HG03175 (cell line): ENCODE measurements around the gene KAZN.

Experiments
- ATAC-seq: cut with Tn5 transposase; IDR thresholded peaks from one replicate; pipeline ENCODE4 v1.9.1; 2021; ENCODE audit warnings: mild to moderate bottlenecking, moderate library complexity; ENCODE audit not compliant: unreplicated experiment

The KAZN gene

DNA sequence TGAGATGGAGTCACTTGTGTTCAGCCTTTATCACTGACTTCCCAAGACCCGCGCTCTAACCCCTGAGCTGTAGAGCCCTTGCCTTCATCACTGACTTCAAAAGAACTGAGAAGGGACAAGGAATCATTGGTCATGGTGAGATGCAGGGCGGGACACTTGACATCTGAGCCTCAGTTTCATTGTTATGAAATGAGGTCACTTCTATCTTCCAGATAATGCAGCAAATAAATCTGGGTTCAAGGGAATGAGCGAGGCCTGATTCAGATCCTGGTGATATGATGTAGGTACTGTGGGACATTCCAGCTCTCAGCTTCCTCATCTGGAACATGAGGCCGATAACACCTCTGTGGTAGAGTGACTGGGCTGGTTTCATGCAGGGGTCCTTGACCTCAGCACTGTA, 13.8 kb downstream of the KAZN start:
- ATAC-seq, result no peak

DNA sequence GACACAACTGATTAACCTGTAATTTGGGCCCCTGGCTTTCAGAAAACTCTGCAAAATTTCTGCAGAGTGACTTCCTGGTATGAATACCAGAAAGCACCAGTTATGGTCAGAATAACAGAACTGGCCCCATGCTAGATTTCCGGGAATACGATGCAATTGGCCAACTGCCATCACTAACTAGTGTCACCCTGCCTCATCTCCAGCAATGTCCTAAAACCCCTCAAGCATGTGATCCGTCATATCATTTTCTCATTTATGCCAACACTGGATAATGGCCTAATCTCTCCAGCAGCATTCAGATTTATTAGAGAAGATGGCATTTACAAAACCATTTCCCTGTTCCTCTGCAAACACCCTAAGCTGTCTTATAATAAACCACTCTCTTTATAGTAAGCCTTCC, 15.4 kb downstream of the KAZN start:
- ATAC-seq, result no peak

DNA sequence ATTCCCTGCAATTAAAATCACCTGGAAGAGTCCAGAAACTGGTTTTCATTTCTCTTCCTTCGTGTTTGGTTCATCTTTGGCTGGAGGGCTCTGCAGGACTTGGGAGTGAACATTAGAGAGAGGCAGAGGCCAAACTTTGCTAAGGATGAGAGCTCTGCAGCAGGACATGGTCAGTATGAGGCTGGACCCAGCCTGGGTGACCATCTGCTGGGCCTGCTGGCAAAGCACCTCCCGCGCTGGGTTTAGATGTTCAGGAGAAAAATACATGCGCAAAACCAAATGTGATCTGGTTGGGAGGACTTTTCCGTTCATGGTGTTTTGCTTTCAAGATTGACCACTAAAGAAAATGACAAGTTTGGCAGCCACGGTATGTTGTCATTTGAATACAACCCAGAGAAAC, 15.9 kb downstream of the KAZN start:
- ATAC-seq, result no peak

DNA sequence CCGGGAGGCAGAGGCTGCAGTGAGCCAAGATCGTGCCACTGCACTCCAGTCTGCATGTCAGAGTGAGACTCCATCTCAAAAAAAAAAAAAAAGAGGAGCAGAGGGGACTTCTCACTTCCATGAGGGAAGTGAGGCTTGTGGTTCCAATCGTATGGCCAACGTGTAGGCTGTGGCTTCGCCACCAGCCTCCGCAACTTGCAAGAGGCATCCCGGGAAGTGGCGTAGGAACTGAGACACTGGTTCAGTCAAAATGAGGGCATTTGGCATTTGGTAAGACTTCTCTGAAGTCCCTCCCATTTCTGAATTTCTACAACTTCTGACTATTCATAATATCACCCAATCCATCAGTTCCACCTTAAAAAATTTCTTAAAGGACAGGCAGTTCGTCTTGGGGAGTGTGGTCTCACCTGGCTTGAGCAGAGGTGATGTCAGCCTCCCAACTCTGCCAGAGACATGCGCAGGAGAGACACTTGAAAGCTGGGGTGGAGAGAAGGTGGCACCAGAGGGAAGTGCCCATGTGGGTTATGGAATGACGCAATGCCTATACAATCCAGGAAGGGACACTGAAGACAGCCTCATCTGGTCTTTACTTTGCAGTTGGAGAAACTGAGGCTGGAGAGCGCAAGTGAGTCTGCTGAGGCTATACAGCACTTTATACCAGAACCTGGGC, 17.2 kb downstream of the KAZN start:
- ATAC-seq, result no peak

DNA sequence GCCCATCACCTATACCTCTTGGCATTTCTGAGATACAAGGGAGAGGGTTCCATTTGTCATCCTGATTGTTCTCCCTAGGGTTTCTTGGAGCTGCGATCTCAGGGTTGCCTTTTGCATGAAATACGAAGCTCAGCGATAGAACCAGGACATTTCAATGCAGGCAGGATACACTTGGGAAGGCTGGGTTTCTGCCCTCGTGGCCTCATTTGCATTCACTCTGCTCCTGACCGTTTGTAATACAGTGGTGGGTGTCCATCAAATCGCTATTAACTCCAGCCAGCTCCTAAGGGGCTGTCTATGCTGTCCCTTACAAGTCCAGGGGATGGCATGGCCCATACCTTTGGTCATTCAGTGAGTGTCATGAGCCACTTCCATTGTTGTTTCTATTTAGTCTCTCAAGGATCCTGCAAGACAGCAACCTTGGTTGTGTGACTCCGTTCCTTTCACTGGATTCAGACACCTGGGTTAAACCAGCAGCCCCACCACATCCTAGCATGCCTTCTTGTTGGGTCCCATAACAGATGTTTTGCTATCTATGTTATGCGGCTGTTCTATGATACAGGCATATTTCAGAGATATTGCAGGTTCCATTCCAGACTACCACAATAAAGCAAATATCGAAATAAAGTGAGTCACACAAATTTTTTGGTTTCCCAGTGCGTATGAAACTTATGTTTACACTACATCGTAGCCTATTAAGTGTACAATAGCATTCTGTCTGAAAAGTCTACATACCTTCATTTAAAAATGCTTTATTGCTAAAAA, 18.3 kb downstream of the KAZN start:
- ATAC-seq, result no peak

DNA sequence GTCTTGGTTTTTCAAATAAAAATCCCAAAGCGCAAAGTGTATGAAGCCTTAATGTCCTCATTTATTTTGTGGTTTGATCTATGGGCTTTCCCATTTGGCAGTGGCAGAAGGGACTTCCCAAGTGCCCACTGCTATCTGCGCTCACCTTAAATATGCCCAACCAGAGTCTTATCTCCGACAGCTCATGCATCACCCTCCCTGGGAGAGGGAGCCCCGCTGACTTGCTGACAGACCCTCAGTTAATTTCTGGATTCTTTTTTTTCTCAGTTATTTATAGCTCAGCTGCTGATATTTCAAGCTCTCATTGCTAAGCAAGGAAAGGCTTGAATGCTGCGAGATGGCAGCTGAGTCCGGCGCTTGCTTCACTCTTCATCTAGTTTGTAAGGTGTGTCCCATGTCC, 19.3 kb downstream of the KAZN start:
- no peak for ATAC-seq

DNA sequence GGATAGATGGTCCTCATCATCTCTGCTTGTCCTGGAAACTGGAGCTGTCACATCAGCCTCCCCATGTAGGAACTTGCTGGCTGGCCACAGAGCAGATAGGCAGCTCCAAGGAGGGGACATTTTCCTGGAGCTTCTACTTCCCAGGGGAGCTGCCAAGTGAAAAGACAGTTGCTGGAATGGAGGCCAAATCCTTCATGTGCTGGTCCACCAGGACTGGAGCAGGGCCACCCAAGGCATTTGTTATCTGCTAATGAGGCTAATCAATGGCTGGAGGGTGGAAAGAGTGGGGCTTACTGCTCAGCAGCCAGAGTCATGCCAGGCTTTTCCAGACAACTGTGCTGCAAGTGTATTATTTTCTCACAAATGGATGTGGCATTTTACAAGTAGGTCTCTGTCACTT, 22.5 kb downstream of the KAZN start:
- no peak for ATAC-seq

DNA sequence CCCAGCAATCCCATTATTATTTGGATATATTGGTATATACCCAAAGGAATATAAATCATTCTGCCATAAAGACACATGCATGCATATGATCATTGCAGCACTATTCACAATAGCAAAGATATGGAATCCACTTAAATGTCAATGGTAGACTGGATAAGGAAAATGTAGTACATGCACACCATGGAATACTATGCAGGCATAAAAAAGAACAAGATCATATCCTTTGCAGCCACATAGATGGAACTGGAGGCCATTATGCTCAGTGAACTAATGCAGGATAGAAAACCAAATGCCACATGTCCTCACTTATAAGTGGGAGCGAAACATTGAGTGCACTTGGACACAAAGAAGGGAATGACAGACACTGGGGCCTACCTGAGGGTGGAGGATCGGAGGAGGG, 24.6 kb downstream of the KAZN start:
- no peak for ATAC-seq

DNA sequence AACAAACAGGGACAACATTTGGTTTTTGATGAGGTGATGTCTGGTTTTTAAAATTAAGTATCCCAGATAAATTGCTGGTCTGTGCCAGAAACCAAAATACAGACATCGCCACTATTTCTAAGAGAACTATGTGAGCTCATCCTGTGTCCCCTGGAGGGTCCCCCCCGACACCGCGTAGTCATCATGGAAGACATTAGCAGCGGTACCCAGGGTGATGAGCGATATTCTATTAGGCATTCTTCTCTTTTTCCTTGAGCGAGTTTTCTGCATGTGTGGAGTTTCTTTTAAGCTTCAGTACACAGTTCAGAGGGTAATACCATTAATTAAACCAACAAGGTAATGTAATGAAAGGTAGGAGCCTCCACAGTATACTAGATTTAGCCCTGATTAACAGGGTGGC, 26.5 kb downstream of the KAZN start:
- ATAC-seq, result no peak

DNA sequence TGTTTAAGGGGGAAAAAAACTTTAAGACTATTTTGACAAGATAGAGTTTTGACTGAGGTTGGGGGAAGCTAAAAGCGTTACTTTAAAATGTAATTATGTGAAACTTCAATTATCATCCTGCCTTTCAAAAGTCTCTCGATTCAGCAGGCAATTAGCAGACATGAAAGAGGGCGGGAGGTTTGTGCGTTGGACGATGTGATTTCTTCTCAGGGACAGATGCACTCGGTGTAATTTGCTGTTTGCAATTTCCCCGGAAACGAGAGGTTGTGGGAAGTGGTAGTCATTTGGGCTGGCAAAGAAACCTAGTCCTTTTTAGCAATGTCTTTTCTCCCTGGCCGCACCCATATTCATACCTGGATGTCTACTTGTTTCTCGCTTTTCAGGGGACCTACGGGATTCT, 27.1 kb downstream of the KAZN start:
- no peak for ATAC-seq

DNA sequence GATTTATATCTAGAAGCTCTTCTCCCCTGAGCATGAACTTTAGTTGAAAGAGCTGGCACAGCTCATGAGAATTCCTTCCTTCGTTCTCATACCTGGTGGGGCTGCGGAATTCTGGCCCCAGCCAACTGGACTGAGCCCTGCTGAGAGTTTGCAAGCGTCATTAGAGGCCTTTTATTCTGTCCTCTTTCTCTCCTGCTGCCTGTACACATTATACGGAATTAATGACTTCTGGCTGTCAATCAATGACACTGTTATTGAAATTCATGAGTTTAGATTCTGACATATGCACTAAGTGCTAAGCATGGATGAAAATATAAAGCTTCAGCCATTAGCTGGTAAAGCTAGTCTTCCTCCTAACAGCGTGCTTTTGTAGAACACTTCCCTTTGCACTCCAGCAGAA, 27.5 kb downstream of the KAZN start:
- no peak for ATAC-seq

DNA sequence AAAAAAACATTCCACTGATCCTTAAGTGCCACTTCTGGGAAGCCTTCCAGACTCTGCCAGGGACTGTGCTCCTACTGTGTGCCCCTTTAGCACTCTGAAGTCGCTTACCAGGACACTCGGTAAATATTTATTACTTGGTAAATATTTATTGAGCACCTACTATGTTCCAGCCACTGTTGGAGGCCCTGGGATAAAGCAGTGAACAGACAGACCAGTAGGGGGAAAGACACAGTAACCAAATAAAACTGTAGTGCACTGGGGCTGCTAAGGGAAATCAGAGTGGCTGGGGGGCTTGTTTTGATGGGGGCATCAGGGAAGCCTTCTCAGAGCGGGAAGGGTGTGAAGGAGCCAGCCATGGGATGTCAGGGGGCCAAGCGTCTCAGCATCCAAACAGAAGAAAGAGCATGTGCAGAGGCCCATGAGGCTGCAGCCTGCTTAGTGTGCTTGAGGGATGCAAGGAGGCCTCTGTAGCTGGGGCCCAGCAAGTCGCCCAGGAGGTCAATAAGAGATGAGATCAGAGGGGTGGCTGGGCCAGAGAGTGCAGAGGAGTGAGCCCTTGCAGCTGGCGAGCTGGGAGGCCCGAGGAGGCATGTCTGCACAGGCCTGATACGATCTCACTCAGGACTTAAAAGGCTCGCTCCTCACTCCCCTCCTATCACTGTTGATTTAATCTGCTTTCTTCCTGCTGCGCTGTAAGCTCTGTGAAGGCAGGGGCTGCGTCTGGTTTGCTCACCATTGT, 28.6 kb downstream of the KAZN start:
- no peak for ATAC-seq

DNA sequence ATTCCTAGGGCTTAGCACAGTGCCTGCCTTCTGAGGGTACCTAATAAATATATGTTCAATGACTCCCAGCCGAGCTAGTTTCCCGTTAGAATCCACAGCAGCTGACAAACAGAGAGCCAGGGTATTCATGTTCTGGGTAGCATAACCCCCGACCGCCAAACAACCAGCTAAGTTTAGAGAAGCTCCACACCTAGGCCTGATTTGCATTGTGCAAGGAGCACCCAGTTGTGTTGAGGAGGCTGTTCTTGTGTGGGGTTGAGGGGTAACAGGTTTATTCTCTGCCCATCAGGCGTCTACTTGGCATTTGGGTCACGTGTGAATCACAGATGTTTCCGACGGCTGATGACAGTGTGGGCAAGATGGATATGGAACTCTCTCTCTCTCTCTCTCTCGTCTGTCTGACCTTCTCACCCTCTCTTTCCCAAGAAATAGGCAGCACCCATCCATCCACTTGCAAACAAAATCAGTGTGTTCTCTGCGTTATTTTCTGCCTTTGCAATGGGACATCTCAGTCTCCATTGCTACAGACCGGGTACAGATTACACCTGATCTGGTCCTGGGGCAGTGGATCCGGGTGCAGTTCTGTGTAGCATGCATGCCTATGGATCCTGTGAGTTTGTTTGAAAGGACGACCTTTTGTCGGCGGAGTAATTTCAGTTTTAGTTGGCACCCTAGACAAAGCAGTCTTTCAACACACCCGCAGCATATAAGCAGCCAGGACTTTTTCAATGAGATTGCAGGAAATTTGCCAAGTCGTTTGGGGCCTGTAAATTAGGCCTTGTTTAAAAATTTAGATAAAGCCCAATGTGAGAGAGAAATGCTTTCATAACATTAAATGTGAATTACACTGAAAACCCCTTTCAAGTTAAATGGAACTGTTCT, 29.4 kb downstream of the KAZN start:
- no peak for ATAC-seq

DNA sequence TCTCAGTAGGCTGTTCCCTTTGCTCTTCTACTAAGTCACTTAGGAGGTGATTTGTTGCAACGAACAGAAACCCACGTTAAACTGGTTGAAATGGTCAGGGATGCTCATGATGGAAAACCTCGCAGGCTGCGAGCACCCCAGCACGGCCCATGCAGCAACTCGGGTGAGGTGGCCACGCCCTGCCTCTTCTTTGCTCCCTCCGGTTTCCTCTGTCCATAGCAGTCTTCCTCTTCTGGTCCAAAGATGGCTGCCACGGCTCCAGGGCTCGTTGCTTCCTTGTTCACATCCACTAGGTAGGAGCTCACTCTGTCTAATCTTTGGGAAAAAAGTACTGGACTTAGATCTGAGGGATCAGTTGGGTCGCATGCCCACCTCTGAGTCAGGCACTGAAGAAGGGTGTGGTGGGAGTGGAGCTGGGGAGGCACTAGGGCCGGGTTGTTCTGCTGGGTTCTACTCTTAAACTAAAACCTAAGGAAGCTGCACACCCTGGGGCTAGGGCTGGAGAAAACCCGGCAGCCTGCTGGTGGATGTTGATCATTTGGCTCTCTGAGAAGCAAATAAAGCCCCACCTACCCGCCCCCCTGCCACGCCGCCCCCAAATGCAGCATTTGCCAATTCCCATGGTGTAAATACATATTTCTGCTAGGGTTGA, 31.0 kb downstream of the KAZN start:
- no peak for ATAC-seq

DNA sequence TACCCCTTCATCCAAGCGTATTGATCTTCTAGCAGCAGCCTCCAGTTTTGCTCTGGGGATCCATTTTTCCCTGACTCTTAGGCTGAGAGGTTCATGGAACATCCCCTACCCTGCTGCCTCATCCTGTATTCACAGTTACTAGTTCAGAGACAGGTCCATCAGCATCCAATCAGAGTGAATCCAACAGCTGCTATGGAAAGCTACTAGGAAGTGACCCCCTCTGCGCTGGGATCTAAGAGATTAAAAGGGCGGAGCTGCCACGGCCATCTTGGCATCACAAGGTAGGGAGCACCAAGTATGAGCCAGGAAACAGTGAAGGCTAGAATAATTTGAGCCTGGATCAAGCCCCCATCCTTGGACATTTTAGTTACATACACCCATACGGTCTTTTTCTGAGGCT, 32.5 kb downstream of the KAZN start:
- ATAC-seq, result no peak

DNA sequence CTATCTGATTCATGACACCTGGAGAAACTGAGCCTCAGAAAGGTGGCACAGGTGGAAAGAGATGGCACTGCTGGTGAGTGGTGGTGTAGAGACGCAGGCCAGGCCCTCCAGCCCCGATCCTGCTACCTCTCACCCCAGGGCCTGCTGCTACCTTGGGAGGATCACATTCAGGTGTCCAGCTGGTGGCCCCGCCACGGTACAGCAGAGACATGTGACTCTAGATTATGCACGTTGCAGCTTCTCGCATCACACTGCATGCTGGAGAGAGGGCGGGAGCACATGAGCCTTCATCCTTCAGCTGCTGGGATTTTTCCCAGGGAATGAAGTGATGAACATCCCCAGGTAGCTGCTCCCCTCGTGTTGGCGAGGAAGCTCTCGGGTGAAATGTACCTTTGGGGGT, 32.9 kb downstream of the KAZN start:
- ATAC-seq, result no peak

DNA sequence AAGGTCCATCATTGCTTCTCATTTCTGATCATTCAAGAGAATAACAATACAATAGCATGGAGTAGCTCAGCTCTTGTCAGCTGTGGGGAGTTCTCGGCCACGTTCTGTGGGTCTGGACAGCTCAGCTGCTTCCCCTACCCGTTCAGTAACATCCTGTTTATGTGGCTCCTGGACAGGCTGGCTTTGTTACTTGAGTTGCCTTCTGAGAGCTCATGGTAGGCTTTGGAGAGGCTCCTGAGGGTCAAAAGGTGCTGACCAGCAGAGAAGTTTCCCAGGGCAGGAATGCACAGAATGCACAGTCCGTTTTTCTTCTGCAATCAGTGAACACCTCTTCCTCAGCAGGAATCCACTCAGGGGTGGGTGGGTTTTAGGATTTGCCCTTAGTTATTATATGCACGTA, 36.0 kb downstream of the KAZN start:
- no peak for ATAC-seq

DNA sequence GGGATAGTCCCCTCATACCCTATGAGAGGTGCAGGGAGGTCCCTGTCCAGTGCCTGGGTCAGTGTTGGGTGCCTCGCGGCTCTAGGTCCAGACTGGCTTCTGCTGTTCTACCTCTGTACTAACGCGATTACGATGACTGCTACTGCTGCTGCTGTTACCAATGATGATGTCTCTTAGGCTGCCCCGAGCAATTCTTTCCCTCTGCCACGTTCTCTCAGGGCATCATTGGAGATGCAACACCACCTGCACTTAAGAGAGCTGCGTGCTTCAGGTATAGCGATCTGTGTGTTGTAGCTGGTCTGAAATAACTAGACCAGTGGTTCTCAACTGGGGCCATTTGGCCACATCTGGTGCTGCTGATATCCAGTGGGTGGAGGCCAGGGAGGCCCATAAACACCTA, 36.9 kb downstream of the KAZN start:
- ATAC-seq, result no peak

DNA sequence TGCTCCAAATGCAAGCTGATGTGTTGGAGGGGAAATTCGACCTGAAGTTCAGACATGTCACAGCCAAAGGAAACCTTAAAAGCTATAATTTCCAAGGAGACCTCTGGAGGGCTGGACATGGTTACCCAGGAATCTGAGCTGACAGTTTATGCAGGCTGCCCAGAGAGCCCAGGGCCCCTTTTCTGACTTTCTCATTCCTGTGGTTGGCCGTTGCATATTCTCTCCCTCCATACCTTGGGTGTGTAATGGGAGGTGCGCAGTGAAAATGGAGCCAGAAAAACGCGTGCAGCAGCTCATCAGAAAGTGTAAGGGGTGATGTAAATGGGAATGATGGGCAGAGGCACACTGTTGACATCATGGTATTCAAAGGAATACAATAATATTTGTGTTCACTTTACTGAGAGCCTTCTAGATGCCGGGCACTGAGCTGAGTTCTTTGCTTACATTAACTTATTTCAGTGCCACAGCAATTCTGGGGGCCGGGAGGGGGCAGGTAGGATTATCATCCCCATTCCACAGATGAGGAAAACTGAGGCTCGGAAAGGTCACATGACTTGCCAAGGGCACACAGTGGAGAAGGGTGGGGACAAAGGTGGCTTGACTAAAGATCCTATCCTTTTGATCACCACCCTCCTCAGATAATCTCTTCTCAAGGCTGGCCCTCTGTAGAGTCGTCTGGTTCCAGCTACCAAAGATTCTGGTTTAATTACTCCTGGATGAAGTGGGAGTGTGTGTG, 38.6 kb downstream of the KAZN start:
- no peak for ATAC-seq
